Colon (tissue), 2 donors: Measurements from ENCODE around the gene HADHA.

Experiments used
- FAIRE-seq: peaks from 2 replicates; lab custom pipeline; 2012; peaks lifted over from hg19 to GRCh38; lab: Jason Lieb, UNC
- donor health status: control.
- donor health status: control.

HADHA gene

DNA sequence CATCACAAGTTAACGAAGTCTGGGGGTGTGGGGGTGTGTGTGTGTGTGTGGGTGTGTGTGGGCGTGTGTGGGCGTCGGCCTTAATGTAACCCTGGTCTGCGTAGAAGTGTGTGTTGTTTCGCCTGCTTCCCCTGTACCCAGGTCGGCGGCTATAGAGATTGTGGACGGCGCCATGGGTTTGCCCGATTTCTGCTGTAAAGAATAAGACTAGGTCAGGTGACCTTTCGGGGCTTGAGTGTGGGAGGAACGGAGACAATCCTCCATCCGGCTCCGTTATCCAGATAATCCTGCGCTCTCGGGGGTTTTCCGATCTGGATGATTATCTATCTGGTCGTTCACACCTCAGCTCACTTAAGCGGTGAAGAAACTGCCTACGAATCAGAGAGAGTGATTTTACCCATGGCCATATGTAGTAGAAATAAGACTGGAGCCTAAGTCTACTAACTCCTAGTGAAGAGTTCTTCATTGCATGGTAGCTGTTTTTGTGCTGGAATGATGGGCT lies 850 bp upstream of the HADHA start:
- FAIRE-seq, result no peak

GRCh38 chr2:26243470-26244308 lies 743 bp downstream of the HADHA start:
- no peak for FAIRE-seq

DNA sequence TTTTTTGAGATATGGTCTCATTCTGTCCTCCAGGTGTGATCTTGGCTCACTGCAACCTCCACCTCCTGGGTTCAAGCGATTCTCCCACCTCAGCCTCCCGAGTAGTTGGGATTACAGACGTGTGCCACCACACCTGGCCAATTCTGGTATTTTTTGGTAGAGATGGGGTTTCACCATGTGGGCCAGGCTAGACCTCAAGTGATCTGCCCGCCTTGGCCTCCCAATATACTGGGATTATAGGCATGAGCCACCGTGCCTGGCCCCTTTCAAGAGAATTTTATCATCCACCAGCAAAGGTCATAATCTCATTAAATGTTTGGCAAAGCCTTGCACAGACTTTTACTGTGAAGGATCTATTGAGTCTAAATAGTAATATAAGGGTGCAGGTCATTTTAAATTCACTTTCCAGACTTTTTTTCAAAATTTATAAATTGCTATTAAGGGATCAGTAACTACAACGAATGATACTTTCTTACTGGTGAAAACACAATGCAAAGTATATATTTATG lies 2.5 kb downstream of the HADHA start:
- no peak for FAIRE-seq

GRCh38 chr2:26238311-26238958 lies 6.0 kb downstream of the HADHA start:
- no peak for FAIRE-seq

- FAIRE-seq, result no peak
Observed at GRCh38 chr2:26237868-26238267, 6.6 kb downstream of the HADHA start.

GRCh38 chr2:26235089-26235488 lies 9.3 kb downstream of the HADHA start:
- no peak for FAIRE-seq

GRCh38 chr2:26230806-26231205 lies 13.6 kb downstream of the HADHA start:
- no peak for FAIRE-seq

GRCh38 chr2:26229595-26229994 lies 14.8 kb downstream of the HADHA start:
- FAIRE-seq, result no peak

DNA sequence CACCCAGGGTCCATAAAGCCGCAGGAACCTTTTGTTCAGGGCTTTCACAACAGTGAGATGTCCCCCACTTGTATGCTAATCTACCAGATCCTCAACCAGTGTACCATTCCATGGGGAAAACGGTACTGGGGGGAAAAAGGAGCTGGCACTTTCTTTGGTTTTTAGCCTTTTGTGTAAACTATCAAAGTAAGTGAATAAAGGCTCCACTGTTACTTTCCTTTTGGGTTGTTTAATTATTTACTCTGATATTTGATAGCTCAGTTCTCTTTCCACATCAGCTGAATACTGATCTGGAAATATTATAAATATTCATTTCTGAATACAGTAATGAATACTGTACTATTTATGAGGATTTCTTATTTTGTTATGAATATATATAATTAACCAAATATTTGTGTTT lies 20.3 kb downstream of the HADHA start:
- FAIRE-seq, result no peak

GRCh38 chr2:26223018-26223417 lies 21.4 kb downstream of the HADHA start:
- FAIRE-seq, result no peak

GRCh38 chr2:26217720-26218119 lies 26.7 kb downstream of the HADHA start:
- no peak for FAIRE-seq

DNA sequence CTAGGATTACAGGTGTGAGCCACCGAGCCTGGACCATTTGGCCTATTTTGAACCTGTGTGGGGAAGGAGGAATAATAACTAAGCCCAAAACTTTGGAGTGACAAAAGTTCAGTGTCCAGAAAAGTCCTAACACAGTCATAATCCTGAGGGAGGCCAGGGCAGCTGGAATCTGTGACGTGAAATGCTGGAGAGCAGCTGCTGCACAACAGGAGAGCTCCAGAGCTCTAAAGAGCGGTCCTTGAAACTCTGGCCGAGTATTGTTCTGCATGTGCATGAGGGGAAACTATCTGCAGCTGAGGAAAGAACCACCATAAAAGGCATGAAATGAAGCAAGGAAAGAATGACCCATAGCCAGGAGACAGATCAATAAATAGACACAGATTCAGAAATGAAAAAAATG lies 27.8 kb downstream of the HADHA start:
- FAIRE-seq, result no peak

DNA sequence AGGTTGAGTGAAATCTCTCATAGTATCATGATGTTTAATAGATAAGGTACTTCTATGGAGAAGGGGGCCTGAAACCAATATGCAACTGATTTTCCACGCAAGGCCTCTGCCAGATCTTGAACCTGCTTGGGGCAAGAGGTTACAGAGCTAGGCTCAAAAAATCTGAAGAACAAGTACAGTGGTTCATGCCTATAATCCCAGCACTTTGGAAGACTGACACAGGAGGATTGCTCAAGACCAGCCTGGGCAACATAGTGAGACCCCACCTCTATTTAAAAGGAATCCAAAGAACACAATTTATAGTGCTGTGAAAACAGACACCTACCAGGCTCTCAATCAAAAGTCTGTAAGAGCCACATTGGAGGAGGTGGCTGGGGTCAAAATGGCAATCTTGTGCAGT lies 28.6 kb downstream of the HADHA start:
- no peak for FAIRE-seq

- FAIRE-seq, result no peak
Observed at GRCh38 chr2:26214759-26215158, 29.7 kb downstream of the HADHA start.

DNA sequence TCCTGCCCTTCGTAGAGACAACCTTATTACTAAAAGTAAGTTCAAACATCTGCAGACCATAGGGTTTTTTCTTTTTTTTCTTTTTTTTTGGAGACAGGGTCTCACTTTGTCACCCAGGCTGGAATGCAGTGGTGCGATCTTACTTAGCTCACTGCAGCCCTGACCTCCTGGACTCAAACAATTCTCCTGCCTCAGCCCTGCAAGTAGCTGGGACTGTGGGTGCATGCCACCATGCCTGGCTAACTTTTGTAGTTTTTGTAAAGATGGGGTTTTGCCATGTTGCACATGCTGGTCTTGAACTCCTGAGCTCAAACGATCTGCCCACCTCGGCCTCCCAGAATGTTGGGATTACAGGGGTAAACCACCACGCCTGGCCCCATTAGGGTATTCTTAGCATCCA lies 32.4 kb downstream of the HADHA start:
- FAIRE-seq, result no peak

DNA sequence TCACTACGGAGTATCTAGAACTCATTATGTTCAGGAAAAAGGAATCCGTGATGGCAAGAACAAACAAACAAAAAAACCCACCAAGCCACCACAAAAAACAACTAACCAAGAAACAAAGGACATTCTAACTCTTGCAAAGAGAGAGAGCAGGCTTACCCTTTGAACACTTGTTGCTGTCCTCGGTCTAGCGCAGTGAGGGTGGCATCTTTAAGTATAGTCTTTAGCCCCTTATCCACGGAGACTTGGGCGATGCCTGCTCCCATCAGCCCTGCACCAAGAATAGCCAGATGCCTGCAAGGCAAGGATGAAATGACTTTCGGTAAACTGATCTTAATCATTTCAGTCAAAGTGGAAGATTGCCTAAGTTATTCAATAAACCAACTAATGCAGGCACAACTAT lies 40.5 kb downstream of the HADHA start:
- FAIRE-seq, result no peak

- FAIRE-seq, result no peak
Observed at GRCh38 chr2:26202981-26203490, 41.4 kb downstream of the HADHA start.

DNA sequence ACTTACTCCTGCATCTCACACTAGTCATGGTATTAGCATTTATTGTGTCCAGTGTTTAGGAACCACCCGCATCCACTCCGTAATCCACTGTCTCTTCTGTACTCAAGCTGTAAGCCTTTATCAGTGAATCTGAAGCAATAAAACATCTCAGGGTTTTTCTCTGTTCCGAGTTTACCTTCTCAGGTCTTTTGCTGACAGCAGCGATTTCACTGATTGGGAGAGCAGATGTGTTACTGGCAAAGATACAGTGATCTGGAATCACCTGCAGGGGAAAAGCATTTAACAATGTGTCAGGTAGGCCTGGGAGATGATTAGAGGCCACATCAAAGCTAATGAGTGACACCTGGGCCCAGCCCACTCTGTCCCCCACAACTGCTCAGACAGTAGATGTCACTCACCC lies 46.9 kb downstream of the HADHA start:
- FAIRE-seq, result no peak

DNA sequence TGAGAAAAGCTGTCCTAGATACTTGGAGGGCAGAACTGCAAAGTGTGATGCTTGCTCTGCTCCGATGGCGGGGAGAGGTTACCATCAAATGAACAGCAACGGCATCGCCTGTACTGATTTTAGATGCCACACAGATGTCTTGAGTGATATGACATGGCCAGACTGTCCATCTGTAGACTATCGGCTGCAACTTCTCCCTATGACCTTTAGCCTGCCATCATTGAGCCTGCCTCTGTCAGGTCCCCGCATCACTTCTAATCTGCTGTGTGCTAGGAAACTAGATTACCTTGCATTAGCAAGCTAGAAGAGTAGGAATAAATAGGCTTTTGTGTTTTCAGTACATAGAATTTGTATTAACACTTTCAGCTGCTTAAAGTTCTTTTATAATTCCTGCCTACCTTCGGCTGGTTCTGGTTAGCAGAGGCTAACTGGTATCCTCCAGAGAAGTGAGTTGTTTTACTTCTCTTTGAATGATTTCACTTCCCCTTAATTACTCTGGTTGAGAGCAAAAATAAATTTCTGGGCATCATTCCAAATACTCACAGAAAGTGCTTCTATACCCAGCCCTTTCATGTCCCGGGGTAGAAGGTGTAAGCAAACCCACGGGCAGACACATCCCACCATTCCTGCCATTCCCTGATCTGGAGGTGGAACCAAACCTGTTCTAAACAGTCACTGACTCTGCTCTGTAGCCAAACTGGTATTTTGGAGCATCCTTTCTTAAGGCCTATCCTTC lies 47.6 kb downstream of the HADHA start:
- FAIRE-seq, result no peak

GRCh38 chr2:26195040-26195984 lies 49.1 kb downstream of the HADHA start:
- no peak for FAIRE-seq

DNA sequence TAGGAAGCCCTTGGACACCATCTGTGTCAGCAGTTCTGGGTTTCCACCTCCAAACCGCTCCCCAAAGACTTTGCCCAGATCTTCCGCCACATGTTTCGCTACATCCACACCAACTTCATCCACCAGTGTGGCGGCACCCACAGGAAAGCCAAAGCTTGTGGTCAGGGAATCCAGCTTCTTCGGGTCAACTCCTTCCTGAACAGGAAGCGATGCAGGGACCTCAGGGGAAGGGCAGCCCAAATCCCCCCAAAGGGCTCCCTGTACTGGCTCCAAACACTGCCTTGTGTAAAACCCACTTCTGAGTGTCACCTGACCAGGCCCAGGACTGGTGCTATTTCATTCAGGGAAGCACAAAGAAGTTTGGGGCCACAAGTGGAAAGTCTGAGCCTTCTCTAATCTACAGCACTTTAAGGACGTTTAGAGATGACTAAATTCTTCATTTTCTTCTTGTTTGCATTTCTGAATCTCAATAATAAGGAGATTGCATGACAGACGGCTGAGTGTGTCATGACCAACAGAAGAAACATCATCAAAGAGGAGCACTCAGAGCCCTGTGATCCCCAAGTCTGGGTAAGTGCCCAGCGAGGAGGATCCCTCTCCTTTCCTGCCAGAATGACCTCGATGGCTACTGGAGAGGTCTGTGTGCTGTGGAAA lies 50.7 kb downstream of the HADHA start:
- no peak for FAIRE-seq
